NCI-H510A (cell line): ENCODE results near the gene RAP1GAP.

ENCODE experiments used
- DNase-seq: peaks from one replicate; lab custom pipeline; 2025; lab: John Stamatoyannopoulos, UW

Gene RAP1GAP

GRCh38 chr1:21669258-21670058, at the start of gene RAP1GAP:
RAP1GAP (minus strand) TSS chr1:21669357; CDS start chr1:21620032, 49,325 bp downstream.
- no peak for DNase-seq

- no peak for DNase-seq
Observed at GRCh38 chr1:21716169-21716568, 47.0 kb upstream of the RAP1GAP start.

GRCh38 chr1:21707891-21708290, 38.7 kb upstream of the RAP1GAP start:
- no peak for DNase-seq

GRCh38 chr1:21707086-21707840, 38.1 kb upstream of the RAP1GAP start:
- DNase-seq: no peak

- no peak for DNase-seq
Observed at GRCh38 chr1:21706151-21706835, 37.1 kb upstream of the RAP1GAP start.

GRCh38 chr1:21705303-21705980, 36.3 kb upstream of the RAP1GAP start:
- no peak for DNase-seq

- DNase-seq: no peak
Observed at GRCh38 chr1:21704145-21704544, 35.0 kb upstream of the RAP1GAP start.

- no peak for DNase-seq
Observed at GRCh38 chr1:21703318-21703963, 34.3 kb upstream of the RAP1GAP start.

- DNase-seq: no peak
Observed at GRCh38 chr1:21702780-21703179, 33.6 kb upstream of the RAP1GAP start.

GRCh38 chr1:21701401-21701800, 32.2 kb upstream of the RAP1GAP start:
- DNase-seq: no peak

GRCh38 chr1:21700094-21700493, 30.9 kb upstream of the RAP1GAP start:
- no peak for DNase-seq

- DNase-seq: no peak
Observed at GRCh38 chr1:21696931-21697330, 27.8 kb upstream of the RAP1GAP start.

GRCh38 chr1:21693732-21694131, 24.6 kb upstream of the RAP1GAP start:
- DNase-seq: no peak

- DNase-seq: no peak
Observed at GRCh38 chr1:21691739-21692138, 22.6 kb upstream of the RAP1GAP start.

- no peak for DNase-seq
Observed at GRCh38 chr1:21689661-21690372, 20.7 kb upstream of the RAP1GAP start.

GRCh38 chr1:21687081-21687529, 17.9 kb upstream of the RAP1GAP start:
- no peak for DNase-seq

- no peak for DNase-seq
Observed at GRCh38 chr1:21685946-21686678, 17.0 kb upstream of the RAP1GAP start.

GRCh38 chr1:21681426-21681825, 12.3 kb upstream of the RAP1GAP start:
- DNase-seq: no peak

- no peak for DNase-seq
Observed at GRCh38 chr1:21680918-21681317, 11.8 kb upstream of the RAP1GAP start.

- DNase-seq: no peak
Observed at GRCh38 chr1:21680381-21680780, 11.2 kb upstream of the RAP1GAP start.
